ENCODE measurements around the gene TMEM38B.

Gene TMEM38B

GRCh38 chr9:105712773-105713172 lies 18.4 kb downstream of the TMEM38B start:
- H3K27ac ChIP-seq (ENCODE audit: low read length) = no peak overlapping the region
- H3K9ac ChIP-seq (ENCODE audit: low read length) = no peak overlapping the region
- no peaks in the 10 kb centered on the region for H3K4me1 ChIP-seq (ENCODE audit: low read length)
- TF ChIP-seq CTCF (IDR thresholded peaks at IDR 0.05; ENCODE audit: low read depth, low read length) = no peak
- TF ChIP-seq EZH2phosphoT487 (IDR thresholded peaks at IDR 0.05; ENCODE audit: low read depth) = no peak
- H3K4me3 ChIP-seq (ENCODE audit: low read length) = no peak overlapping the region
- no peaks in the 10 kb centered on the region for H4K20me1 ChIP-seq (ENCODE audit: insufficient read depth, low read length)
- H3K4me2 ChIP-seq (ENCODE audit: low read length) = no peak overlapping the region
- no peak overlapping the region for H2AFZ ChIP-seq (ENCODE audit: low read depth, low read length)
- H3K79me2 ChIP-seq (ENCODE audit: low read length) = no peaks in the 10 kb centered on the region
- no peaks in the 10 kb centered on the region for H3K27me3 ChIP-seq (ENCODE audit: low read depth, low read length)
- no peaks in the 10 kb centered on the region for H3K36me3 ChIP-seq (replicated peaks; ENCODE audit: low read depth, low read length)
- no peaks in the 10 kb centered on the region for H3K9me3 ChIP-seq (ENCODE audit: insufficient read depth, low read length)

GRCh38 chr9:105713260-105714019 lies 19.1 kb downstream of the TMEM38B start:
- H3K4me3 ChIP-seq (ENCODE audit: low read length) = no peak overlapping the region
- H3K9me3 ChIP-seq (ENCODE audit: insufficient read depth, low read length) = no peaks in the 10 kb centered on the region
- no peak overlapping the region for H3K9ac ChIP-seq (ENCODE audit: low read length)
- no peak for TF ChIP-seq EZH2phosphoT487 (IDR thresholded peaks at IDR 0.05; ENCODE audit: low read depth)
- TF ChIP-seq CTCF (IDR thresholded peaks at IDR 0.05; ENCODE audit: low read depth, low read length) = no peak
- no peak overlapping the region for H3K4me2 ChIP-seq (ENCODE audit: low read length)
- no peaks in the 10 kb centered on the region for H3K36me3 ChIP-seq (replicated peaks; ENCODE audit: low read depth, low read length)
- H2AFZ ChIP-seq (ENCODE audit: low read depth, low read length) = no peak overlapping the region
- H4K20me1 ChIP-seq (ENCODE audit: insufficient read depth, low read length) = no peaks in the 10 kb centered on the region
- no peaks in the 10 kb centered on the region for H3K27me3 ChIP-seq (ENCODE audit: low read depth, low read length)
- H3K27ac ChIP-seq (ENCODE audit: low read length) = no peak overlapping the region
- no peaks in the 10 kb centered on the region for H3K79me2 ChIP-seq (ENCODE audit: low read length)
- no peaks in the 10 kb centered on the region for H3K4me1 ChIP-seq (ENCODE audit: low read length)

GRCh38 chr9:105714020-105714331 lies 19.6 kb downstream of the TMEM38B start:
- no peaks in the 10 kb centered on the region for H3K27me3 ChIP-seq (ENCODE audit: low read depth, low read length)
- no peak overlapping the region for H3K4me3 ChIP-seq (ENCODE audit: low read length)
- no peak overlapping the region for H3K9ac ChIP-seq (ENCODE audit: low read length)
- H2AFZ ChIP-seq (ENCODE audit: low read depth, low read length) = no peak overlapping the region
- H3K4me2 ChIP-seq (ENCODE audit: low read length) = no peak overlapping the region
- H3K27ac ChIP-seq (ENCODE audit: low read length) = no peak overlapping the region
- no peaks in the 10 kb centered on the region for H3K36me3 ChIP-seq (replicated peaks; ENCODE audit: low read depth, low read length)
- no peak for TF ChIP-seq CTCF (IDR thresholded peaks at IDR 0.05; ENCODE audit: low read depth, low read length)
- TF ChIP-seq EZH2phosphoT487 (IDR thresholded peaks at IDR 0.05; ENCODE audit: low read depth) = no peak
- no peaks in the 10 kb centered on the region for H3K4me1 ChIP-seq (ENCODE audit: low read length)
- no peaks in the 10 kb centered on the region for H3K9me3 ChIP-seq (ENCODE audit: insufficient read depth, low read length)
- H4K20me1 ChIP-seq (ENCODE audit: insufficient read depth, low read length) = no peaks in the 10 kb centered on the region
- H3K79me2 ChIP-seq (ENCODE audit: low read length) = no peaks in the 10 kb centered on the region

GRCh38 chr9:105716146-105716545 lies 21.8 kb downstream of the TMEM38B start:
- H3K9ac ChIP-seq (ENCODE audit: low read length) = no peak overlapping the region
- no peaks in the 10 kb centered on the region for H3K36me3 ChIP-seq (replicated peaks; ENCODE audit: low read depth, low read length)
- H3K9me3 ChIP-seq (ENCODE audit: insufficient read depth, low read length) = no peaks in the 10 kb centered on the region
- no peak overlapping the region for H3K27ac ChIP-seq (ENCODE audit: low read length)
- no peak overlapping the region for H2AFZ ChIP-seq (ENCODE audit: low read depth, low read length)
- no peak overlapping the region for H3K4me2 ChIP-seq (ENCODE audit: low read length)
- H4K20me1 ChIP-seq (ENCODE audit: insufficient read depth, low read length) = no peaks in the 10 kb centered on the region
- H3K4me1 ChIP-seq (ENCODE audit: low read length) = no peaks in the 10 kb centered on the region
- H3K79me2 ChIP-seq (ENCODE audit: low read length) = no peaks in the 10 kb centered on the region
- no peaks in the 10 kb centered on the region for H3K27me3 ChIP-seq (ENCODE audit: low read depth, low read length)
- no peak for TF ChIP-seq EZH2phosphoT487 (IDR thresholded peaks at IDR 0.05; ENCODE audit: low read depth)
- TF ChIP-seq CTCF (IDR thresholded peaks at IDR 0.05; ENCODE audit: low read depth, low read length) = no peak
- no peak overlapping the region for H3K4me3 ChIP-seq (ENCODE audit: low read length)

All from OCI-LY3 (cell line).